IMR-90 (cell line): Measurements from ENCODE around the gene CRB1.

Experiments
- CEBPB ChIP-seq: IDR thresholded peaks from 2 replicates; pipeline ENCODE4 v1.6.1; 2012; ENCODE audit warnings: low read depth, low read length, improper control_type of control experiment
- CHD1 ChIP-seq: IDR thresholded peaks from 2 replicates; pipeline ENCODE4 v1.6.1; 2012; ENCODE audit warnings: low read depth, low read length, improper control_type of control experiment
- CTCF ChIP-seq: conservative IDR thresholded peaks from 2 replicates; pipeline ENCODE4 v1.5.1; 2012; ENCODE audit warnings: mild to moderate bottlenecking, low read depth, low read length, improper control_type of control experiment
- ELK1 ChIP-seq: fragments of 150-350 bp; IDR thresholded peaks from 2 replicates; pipeline ENCODE4 v1.6.1; 2016; ENCODE audit warnings: low read depth, mild to moderate bottlenecking, low read length, moderate library complexity, borderline replicate concordance
- NFE2L2 ChIP-seq: fragments of 150-350 bp; IDR thresholded peaks from 2 replicates; pipeline ENCODE4 v1.6.1; 2016; ENCODE audit warnings: low read depth, mild to moderate bottlenecking, low read length
- POLR2A ChIP-seq: IDR thresholded peaks from 2 replicates; pipeline ENCODE4 v1.6.1; 2012; ENCODE audit warnings: mild to moderate bottlenecking, low read depth, low read length
- RAD21 ChIP-seq: IDR thresholded peaks from 2 replicates; pipeline ENCODE4 v1.6.1; 2012; ENCODE audit warnings: low read length, improper control_type of control experiment
- RFX5 ChIP-seq: IDR thresholded peaks from 2 replicates; pipeline ENCODE4 v1.8.0; 2012; ENCODE audit warnings: low read depth, mild to moderate bottlenecking, low read length, moderate library complexity

GRCh38 chr1:197384471-197384870 lies 116.4 kb downstream of the CRB1 start:
- TF ChIP-seq RAD21, result no peak
- no peak for TF ChIP-seq CTCF
- TF ChIP-seq CHD1, result no peak
- no peak for TF ChIP-seq POLR2A
- no peak for TF ChIP-seq ELK1
- no peak for TF ChIP-seq NFE2L2
- TF ChIP-seq CEBPB, result no peak
- no peak for TF ChIP-seq RFX5
